Measurements from ENCODE around the gene RAB35.

- TF ChIP-seq SUZ12 (IDR thresholded peaks at IDR 0.05; ENCODE audit: extremely low read depth, insufficient read depth, insufficient read length) (no peak), YY1 (IDR thresholded peaks at IDR 0.05; ENCODE audit: insufficient read depth, insufficient read length) (no peak)
These were observed 5.7 kb downstream of the RAB35 start for GRCh38 chr12:120110550-120111501.
